Measurements from ENCODE around the gene CA14. TPM values are rescaled to one million over a fixed set of nuclear protein-coding genes. Genes with fewer than 3 reads are reported as not detected.
"Not testable (repeated sequence)": the region's sequence is repeated elsewhere in the genome, so short reads cannot be mapped to it uniquely, and the experiment has no call there.

Gene CA14
- 1 to 10 TPM in 1 of 3 donors, under 1 TPM in 2; 0.38 to 6.8 (median 0.41) TPM for total RNA-seq
- long read RNA-seq, donor 1, partial matches to known transcripts: 0 of 9 reads
- long read RNA-seq, donor 1, other reads (novel, unspliced or antisense): 8 of 9 reads
- long read RNA-seq, donor 2: 0 reads

DNA sequence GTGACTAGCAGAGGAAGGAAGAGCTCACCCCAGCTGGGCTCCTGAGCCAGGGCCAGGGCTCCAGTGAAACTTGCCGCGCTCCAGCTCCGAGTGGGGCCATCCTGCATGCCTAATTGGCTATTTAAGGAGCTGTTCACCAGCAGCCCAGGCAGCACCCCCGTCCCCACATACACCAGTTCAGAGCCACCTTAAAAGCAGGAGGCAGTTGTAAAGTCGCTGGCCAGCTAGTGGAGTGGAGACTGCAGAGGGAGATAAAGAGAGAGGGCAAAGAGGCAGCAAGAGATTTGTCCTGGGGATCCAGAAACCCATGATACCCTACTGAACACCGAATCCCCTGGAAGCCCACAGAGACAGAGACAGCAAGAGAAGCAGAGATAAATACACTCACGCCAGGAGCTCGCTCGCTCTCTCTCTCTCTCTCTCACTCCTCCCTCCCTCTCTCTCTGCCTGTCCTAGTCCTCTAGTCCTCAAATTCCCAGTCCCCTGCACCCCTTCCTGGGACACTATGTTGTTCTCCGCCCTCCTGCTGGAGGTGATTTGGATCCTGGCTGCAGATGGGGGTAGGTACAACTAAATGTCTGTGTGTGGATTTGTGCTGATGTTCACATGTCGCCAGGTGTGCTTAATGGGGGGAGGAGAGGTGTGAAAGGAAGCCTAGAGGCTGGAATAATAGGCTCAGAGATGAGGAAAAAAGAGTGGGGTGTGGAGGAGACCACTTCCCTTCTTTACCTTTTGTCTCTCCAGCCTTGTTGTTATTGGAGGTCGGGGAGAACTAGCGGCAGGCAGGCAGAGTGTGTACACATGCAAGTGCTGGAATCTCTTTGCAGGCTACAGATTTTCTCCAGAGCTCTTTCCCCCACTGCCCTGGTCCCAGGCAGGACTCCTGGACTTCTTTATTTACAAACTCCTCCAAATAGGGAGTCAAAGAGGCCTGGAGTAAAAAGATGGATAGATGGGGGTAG is at the start of gene CA14:
CA14 (plus strand) TSS at position 151 of the 962 bp plus-strand sequence; CDS start at position 506, 355 bp downstream.
- intact Hi-C loops (cut with DNase I, micrococcal nuclease): no loop called here
- H3K4me1 ChIP-seq (ENCODE audit: low read depth): peaks cover 19% of the 10 kb centered on the region
- no peaks in the 10 kb centered on the region for H3K9me3 ChIP-seq
- H3K4me3 ChIP-seq: no peak within 1 kb of the TSS
- TF ChIP-seq, protein P1, sequence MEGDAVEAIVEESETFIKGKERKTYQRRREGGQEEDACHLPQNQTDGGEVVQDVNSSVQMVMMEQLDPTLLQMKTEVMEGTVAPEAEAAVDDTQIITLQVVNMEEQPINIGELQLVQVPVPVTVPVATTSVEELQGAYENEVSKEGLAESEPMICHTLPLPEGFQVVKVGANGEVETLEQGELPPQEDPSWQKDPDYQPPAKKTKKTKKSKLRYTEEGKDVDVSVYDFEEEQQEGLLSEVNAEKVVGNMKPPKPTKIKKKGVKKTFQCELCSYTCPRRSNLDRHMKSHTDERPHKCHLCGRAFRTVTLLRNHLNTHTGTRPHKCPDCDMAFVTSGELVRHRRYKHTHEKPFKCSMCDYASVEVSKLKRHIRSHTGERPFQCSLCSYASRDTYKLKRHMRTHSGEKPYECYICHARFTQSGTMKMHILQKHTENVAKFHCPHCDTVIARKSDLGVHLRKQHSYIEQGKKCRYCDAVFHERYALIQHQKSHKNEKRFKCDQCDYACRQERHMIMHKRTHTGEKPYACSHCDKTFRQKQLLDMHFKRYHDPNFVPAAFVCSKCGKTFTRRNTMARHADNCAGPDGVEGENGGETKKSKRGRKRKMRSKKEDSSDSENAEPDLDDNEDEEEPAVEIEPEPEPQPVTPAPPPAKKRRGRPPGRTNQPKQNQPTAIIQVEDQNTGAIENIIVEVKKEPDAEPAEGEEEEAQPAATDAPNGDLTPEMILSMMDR (IDR thresholded peaks at IDR 0.05): no peak
- H3K36me3 ChIP-seq (ENCODE audit: low read depth): no peaks in the 10 kb centered on the region
- DNase-seq (no peak), ATAC-seq (no peak)

DNA sequence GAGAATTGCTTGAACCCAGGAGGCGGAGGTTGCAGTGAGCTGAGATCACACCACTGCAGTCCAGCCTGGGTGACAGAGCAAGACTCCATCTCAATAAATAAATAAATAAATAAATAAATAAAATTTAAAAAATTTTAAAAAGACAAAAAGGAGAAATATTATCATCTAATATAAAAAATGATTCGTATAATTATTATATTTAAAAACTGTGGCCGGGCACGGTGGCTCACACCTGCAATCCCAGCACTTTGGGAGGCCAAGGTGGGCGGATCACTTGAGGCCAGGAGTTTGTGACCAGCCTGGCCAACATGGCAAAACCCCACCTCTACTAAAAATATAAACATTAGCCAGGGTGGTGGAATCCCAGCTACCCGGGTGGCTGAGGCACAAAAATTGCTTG is 49.1 kb upstream of the CA14 start:
- H3K9me3 ChIP-seq; H3K36me3 ChIP-seq (ENCODE audit: low read depth); H3K4me3 ChIP-seq; DNase-seq; intact Hi-C loops (cut with DNase I, micrococcal nuclease); ATAC-seq: not testable (repeated sequence)
- peaks cover 16% of the 10 kb centered on the region for H3K4me1 ChIP-seq (ENCODE audit: low read depth)

DNA sequence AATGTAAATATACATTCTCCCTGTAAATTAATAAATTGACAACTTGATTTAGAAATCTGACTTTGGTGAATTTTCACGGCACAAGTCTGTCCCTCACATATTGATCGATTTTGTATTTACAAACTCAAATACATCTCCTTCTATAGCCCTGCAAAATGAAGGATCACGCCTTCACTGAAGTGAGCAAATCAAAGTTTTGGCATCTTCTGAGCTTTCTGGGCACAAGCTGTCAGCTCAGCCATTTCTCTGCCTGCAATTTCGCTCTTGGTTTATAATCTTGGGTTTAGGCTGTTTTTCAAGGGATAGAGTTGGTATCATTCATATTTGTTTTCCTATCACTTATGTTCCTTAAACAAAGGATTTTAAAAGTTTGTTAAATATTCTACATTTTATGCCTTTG is 47.5 kb upstream of the CA14 start:
- intact Hi-C loops (cut with DNase I, micrococcal nuclease): no loop called here
- ATAC-seq (no peak), DNase-seq (no peak)
- H3K4me1 ChIP-seq (ENCODE audit: low read depth): peaks cover 17% of the 10 kb centered on the region
- TF ChIP-seq, protein P1 (IDR thresholded peaks at IDR 0.05): no peak
- no peaks in the 10 kb centered on the region for H3K9me3 ChIP-seq
- H3K4me3 ChIP-seq: no peak overlapping the region
- no peaks in the 10 kb centered on the region for H3K36me3 ChIP-seq (ENCODE audit: low read depth)

DNA sequence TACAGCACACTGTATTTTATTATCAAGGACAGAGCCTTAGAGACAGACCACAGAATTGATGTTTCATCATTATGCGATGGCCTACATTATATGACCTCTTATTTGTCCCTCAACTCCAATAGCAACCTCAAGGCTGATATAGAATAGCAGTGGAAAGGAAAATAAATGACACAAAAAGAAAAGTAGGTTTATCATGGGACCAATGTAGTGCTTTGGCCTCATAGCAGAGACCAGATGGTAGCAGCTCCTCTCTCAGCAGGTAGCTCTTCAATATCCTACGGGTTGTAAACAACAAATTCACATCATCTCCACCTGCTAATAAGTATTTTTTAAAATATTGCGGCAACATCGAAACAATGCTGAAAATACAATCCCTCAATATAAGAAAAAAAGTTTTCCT is 46.9 kb upstream of the CA14 start:
- Histone ChIP-seq H3K4me1 (ENCODE audit: low read depth) (peaks cover 17% of the 10 kb centered on the region), H3K9me3 (no peaks in the 10 kb centered on the region), H3K36me3 (ENCODE audit: low read depth) (no peaks in the 10 kb centered on the region), H3K4me3 (no peak overlapping the region)
- DNase-seq (no peak), ATAC-seq (no peak)
- intact Hi-C loops (cut with DNase I, micrococcal nuclease): no loop called here
- TF ChIP-seq, protein P1 (IDR thresholded peaks at IDR 0.05): no peak

DNA sequence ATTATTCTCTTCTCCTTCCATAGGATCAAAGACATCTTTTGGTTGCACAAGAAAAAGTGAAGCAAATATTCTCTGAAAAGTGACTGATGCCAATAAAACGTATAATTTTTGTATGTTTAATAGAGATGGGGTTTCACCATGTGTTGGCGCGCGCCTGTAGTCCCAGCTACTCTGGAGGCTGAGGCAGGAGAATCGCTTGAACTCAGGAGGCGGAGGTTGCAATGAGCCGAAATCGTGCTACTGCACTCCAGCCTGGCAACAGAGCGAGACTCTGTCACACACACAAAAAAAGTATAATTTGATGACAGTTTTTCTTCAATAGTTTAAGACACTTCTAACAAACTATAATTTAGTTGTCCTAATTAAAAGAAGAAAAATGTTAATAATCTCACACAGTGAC is 45.5 kb upstream of the CA14 start:
- TF ChIP-seq, protein P1 (IDR thresholded peaks at IDR 0.05): no peak
- H3K9me3 ChIP-seq: no peaks in the 10 kb centered on the region
- H3K4me3 ChIP-seq: no peak overlapping the region

More for the DNA sequence above, 45.5 kb upstream of the CA14 start:
- DNase-seq (no peak), ATAC-seq (no peak)
- intact Hi-C loops (cut with DNase I, micrococcal nuclease): no loop called here
- H3K36me3 ChIP-seq (ENCODE audit: low read depth): no peaks in the 10 kb centered on the region
- peaks cover 13% of the 10 kb centered on the region for H3K4me1 ChIP-seq (ENCODE audit: low read depth)
